Nasal cavity respiratory epithelium epithelial cell of viscerocranial mucosa (primary cell): ENCODE data around the gene SPTB. TPM values are rescaled to one million over a fixed set of nuclear protein-coding genes. Genes with fewer than 3 reads are reported as not detected.

Experiments
- total RNA-seq: library from RNA; depleted of rRNA; stranded (reverse); fragments of >200 nt; gene quantifications from 2 replicates; pipeline ENCODE4 v1.2.3, GENCODE V29; 2014

SPTB gene
- not detected in 2 replicates for total RNA-seq

DNA sequence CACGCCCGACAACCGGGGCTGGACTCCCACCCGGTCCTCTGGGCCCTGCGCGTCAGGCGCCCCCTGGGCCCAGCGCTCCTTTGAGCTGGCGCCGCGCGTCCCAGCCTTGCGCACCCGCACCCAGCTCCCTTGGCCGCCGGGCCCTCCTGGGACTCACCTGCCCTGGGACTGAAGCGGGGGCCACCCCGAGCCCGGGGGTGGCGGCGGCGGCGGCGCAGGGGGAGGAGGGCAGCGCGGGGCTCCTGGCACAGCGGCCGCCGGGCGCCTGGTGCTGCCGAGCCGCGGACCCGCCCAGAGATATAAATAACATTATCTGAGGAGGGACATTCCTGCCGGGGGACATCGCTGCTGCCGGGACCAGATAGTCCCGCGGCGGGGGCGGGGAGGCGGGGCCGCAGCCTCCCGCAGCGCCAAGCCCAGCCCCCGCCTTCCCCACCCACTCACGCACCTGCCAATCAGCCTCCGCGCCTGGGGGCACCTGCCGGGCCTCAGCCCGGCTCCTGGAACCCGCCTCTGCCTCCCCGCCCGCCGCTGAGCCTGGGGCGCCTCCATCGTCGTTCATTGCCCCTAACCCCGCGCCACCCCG, at the start of gene SPTB:
Gene SPTB (minus strand): TSS at position 273 of the 586 bp plus-strand sequence. CDS start 56,813 bp downstream, outside the sequence.

DNA sequence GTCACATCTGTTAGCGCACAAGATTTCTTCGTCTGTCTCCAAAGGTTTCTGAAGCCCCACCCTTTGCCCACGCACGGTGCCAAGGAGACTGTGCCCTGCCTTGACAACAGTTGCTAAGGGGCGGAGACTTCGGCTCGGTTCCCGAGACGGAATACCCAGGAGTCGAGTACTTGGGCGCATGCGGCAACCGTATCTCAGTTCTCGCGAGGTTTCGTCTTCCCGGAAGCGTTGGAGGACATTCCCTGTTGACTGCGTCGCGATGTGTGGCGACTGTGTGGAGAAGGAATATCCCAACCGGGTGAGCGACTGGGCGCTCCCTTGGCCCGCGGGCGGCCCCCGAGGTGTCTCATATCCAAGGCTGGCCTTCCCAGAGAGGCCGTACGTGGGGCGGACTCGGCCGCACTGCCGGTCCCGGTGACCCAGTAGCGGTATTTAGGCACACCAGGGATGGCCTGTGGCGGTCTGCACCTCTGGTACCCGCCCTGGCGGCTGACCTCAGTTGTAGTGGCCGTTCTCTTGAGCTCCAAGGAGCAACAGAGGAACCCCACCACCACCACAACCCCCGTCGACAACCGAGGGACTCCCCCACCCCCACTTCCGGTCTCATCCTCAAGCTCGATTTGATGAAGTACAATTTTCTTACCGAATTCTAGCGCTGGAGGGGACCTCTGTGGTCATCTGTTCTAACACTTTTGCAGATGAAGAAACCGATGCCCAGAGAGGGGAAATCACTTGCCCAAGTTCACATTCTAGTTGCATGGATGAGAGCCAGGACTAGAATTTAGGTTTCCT, 34.7 kb upstream of the SPTB start, which contains the start of gene CHURC1:
Gene CHURC1 (plus strand): TSS at position 219 of the 792 bp plus-strand sequence. CDS start 41 bp downstream, at position 260.

DNA sequence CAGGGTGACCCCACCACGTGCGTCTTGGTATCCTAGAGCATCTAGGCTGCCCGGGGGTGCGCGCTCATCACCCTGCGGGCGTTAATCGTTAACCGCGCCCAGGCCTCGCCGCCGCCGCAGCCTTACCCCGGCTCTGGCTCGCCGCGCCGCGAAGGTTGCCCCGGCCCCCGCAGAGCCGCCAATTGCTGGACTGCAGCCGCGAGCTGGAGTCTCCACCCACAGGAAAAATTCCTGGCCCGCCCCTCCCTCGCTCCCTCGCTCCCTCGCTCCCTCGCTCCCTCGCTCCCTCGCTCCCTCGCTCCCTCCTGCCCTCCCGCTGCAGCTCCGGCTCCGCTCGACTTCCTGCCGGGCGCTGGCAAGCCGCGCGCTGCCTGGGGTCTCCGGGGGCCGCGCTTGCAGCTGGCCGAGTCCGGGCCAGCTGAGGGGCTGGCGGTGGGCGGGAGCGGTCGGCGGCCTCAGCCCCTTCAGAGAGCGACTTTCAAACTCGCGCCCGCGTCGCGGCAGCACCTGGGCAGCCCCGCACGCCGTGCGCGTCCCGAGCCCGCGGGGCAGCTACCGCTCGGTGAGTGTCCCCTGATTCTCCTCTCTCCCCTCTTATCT, 175.5 kb downstream of the SPTB start, which contains the start of gene PLEKHG3:
Gene PLEKHG3 (plus strand): TSS at position 282 of the 600 bp plus-strand sequence. CDS start 23,208 bp downstream, outside the sequence.

Other genes with a start within 250 kb of the SPTB start
- 35.5 and 105 TPM in 2 replicates for gene PLEKHG3, start 175.5 kb downstream of the SPTB start, total RNA-seq
- 21.9 and 30.3 TPM in 2 replicates for gene CHURC1, start 34.5 kb upstream of the SPTB start, total RNA-seq
- gene GPX2, start 62.8 kb upstream of the SPTB start, total RNA-seq: 0.71 and 1.0 TPM in 2 replicates
- gene RAB15, start 92.4 kb upstream of the SPTB start, total RNA-seq: under 0.01 and 0.28 TPM in 2 replicates
- gene FNTB, start 107.0 kb upstream of the SPTB start, total RNA-seq: 6.5 and 10.4 TPM in 2 replicates
- gene MAX, start 222.6 kb upstream of the SPTB start, total RNA-seq: 43.7 and 60.3 TPM in 2 replicates